IMR-90 (cell line): Measurements from ENCODE around the gene ADGRB3.

Experiments used
- CTCF ChIP-seq: conservative IDR thresholded peaks from 2 replicates; pipeline ENCODE4 v1.5.1; 2012; ENCODE audit warnings: mild to moderate bottlenecking, low read depth, low read length, improper control_type of control experiment
- ELK1 ChIP-seq: fragments of 150-350 bp; IDR thresholded peaks from 2 replicates; pipeline ENCODE4 v1.6.1; 2016; ENCODE audit warnings: low read depth, mild to moderate bottlenecking, low read length, moderate library complexity, borderline replicate concordance
- FOS ChIP-seq: fragments of 150-350 bp; IDR thresholded peaks from 2 replicates; pipeline ENCODE4 v1.6.1; 2016; ENCODE audit warnings: low read depth, low read length
- RCOR1 ChIP-seq: IDR thresholded peaks from 2 replicates; pipeline ENCODE4 v1.6.1; 2012; ENCODE audit warnings: mild to moderate bottlenecking, low read length, improper control_type of control experiment; ENCODE audit not compliant: insufficient replicate concordance

- TF ChIP-seq RCOR1 (no peak), CTCF (no peak), ELK1 (no peak), FOS (no peak)
These were observed 370.1 kb downstream of the ADGRB3 start for GRCh38 chr6:69005199-69005598.
